T47D (cell line): Measurements from ENCODE around the gene RASL11A.
"Not testable (repeated sequence)": the region's sequence is repeated elsewhere in the genome, so short reads cannot be mapped to it uniquely, and the experiment has no call there.

Source experiments
- DNase-seq, 2 experiments: peaks; one replicate each; pipeline versions ENCODE4 v3.0.0 to v3.0.0-alpha.2; 2011 to 2012; ENCODE audit warnings: low read depth in 1 of 2, low spot score in 1 of 2
- JUND ChIP-seq: IDR thresholded peaks from 2 replicates; pipeline ENCODE4 v1.6.1; 2012; ENCODE audit warnings: low read depth
- in situ Hi-C: cut with HindIII; loops from 2 replicates; pipeline ENCODE4 v1.10.0; 2016; ENCODE audit warnings: low sequenced_read_pairs, low pct_unique_long_range_greater_than_20kb

RASL11A gene

DNA sequence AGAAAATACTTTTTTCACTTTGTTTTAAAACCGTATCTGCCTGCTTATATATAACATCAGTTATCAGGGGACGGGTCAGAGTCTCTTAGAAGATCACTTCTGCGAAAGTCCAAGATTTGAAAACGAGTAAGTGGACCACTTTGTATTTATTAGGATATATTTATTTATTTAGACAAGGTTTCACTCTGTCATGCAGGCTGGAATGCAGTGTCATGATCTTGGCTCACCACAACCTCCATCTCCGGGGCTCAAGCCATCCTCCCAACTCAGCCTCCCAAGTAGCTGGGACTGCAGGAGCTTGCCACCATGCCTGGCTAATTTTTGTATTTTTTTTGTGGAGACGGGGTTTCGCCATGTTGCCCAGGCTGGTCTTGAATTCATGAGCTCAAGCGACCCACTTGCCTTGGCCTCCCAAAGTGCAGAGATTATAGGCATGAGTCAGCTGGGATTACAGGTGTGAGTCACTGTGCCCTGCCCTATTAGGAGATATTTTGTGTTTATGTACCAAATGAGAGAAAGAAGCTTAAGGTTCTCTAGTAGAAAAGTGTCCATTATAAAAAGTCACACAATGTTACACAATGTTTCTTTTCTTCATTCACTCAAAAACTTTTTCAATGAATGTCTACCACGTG lies 39.5 kb downstream of the RASL11A start:
- TF ChIP-seq JUND, result no peak
- in situ Hi-C loops, result no loop called here
- no peak for DNase-seq

DNA sequence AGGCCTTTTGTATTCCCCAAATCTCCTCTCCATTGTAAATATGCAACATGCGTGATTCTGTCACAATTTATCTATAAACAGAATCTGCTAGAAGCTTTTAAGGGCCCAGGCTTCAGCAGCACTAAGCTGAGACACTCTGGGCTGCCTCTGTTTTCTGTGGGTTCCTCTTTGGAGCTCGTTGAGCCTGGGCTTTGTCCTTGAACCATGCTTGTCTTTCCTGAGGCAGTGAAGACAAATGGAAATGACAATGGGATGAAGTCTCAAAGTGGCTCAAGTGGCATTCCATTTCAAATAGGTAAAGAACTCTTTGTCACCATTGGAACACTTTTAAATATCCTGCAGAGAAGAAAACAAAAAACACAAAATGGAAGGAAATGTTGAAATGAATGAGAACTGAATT lies 40.3 kb downstream of the RASL11A start:
- no peak for DNase-seq
- in situ Hi-C loops, result no loop called here
- no peak for TF ChIP-seq JUND

DNA sequence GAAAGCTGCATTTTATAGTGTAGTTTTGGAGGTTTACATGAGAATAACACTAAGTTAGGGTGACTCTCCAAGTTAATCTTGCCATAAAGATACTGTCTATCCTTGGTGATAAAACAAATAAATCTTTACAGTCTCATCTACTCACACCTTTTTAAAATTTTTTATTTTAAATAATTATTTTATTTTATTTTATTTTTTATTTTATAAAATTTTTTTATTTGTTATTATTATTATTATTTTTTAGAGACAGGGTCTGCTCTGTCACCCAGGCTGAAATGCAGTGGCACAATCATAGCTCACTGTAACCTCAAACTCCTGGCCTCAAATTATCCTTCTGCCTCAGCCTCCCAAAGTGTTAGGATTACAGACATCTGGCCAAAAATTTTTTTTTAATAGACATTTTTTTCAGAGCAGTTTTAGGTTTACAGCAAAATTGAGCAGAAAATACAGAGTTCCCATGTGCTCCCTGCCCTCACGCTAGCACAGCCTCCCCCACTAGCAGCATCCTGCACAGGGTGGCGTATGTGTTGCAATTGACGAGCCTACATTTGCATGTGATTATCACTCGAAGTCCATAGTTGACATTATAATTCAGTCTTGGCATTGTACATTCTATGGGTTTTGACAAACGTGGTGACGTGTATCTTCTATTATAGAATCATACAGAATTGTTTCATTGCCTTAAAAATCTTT lies 41.0 kb downstream of the RASL11A start:
- no peak for DNase-seq
- in situ Hi-C loops, result no loop called here
- no peak for TF ChIP-seq JUND

DNA sequence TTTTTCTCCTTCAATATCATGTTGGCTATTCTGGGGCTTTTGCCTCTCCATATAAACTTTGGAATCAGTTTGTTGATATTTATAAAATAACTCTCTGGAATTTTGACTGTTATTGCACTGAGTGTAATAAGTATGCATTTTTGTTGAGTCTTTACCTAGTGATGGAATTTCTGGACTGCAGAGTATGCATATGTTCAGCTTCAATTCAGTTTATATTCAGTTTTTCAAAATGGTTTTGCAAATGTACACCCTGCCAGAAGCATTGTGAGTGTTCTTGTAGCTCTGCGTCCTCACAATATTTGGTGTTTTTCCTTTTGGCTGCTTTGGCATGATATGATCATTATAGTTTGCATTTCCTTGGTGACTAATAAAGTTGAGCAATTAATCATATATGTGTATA lies 43.1 kb downstream of the RASL11A start:
- in situ Hi-C loops, result no loop called here
- DNase-seq, result no peak
- no peak for TF ChIP-seq JUND

DNA sequence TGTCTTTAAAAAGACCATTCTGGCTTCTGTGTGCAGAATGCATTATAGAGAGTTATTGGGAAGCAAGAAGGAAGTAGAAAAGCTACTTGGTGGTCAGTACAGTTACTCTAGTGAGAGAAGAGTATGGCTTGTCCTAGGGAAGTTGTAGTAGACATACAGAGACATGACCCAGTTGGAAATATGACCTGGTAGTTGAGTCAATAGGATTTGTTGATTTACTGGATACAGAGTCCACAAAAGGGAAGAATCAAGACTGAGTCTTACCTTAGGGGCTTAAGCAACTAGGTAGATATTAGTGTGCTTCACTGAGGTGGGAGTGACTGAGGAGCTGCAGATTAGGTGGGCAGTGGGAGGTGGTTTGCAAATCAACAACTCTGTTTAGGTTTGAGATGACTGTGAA lies 48.8 kb downstream of the RASL11A start:
- in situ Hi-C loops, result no loop called here
- DNase-seq, result peak in 1 of 2 experiments; percentile 34
- no peak for TF ChIP-seq JUND

DNA sequence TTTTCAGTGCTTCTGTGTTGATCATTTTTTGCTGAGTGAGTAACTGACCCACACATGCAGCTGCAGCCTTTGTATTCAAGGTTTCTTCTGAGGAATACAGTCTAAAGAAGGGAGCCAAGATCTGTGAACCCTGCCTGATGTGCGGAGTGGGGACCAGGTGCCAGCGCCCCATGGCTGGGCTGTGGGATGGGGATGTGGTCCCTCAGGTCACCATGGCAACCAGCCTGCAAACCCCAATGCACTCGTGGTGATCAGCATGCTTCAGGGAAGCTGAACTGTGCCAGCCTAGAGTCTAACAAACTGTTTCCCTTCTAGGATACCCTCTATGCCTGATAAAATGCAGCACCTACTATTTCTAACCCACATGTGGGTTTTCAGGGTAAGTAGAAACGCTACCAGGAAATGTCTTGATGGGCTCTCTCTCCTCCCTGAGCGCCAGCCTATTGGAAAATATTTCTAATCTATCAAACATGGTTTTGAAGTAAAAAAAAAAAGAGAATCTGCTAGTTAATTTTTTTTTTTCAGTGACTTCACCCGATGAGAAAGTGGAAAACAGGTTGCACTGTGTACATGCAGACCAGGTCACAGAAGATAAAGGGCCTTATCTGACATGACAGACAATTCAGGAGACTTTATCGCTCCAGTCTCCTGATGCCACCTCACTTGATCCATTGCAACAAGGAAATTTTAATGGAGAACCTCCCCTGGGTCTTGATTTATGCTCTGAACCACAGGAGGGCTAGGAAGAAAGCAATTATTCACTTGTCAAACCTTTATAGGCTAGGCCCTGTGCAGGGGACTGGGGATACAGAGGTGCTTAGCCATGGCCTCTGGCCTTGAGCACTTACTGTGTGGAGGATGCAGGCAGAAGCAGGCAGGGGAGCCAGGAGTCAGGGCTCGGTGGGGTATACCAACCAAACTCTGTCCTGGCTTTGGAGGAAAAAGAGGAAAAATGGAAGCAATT lies 51.1 kb downstream of the RASL11A start:
- no peak for DNase-seq
- in situ Hi-C loops, result no loop called here
- no peak for TF ChIP-seq JUND

DNA sequence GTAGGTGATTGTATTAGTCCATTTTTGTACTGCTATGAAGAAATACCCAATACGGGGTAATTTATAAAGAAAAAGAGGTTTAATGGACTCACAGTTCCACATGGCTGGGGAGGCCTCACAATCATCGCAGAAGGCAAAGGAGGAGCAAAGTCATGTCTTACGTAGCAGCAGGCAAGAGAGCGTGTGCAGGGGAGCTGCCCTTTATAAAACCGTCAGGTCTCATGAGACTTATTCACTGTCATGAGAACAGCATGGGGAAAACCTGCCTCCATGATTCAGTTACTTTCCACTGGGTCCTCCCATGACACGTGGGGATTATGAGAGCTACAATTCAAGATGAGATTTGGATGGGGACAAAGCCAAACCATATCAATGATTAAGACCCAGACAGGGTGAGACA lies 51.8 kb downstream of the RASL11A start:
- DNase-seq, in situ Hi-C loops: not testable (repeated sequence)
